Measurements from ENCODE around the gene CAMSAP1.

Gene CAMSAP1

DNA sequence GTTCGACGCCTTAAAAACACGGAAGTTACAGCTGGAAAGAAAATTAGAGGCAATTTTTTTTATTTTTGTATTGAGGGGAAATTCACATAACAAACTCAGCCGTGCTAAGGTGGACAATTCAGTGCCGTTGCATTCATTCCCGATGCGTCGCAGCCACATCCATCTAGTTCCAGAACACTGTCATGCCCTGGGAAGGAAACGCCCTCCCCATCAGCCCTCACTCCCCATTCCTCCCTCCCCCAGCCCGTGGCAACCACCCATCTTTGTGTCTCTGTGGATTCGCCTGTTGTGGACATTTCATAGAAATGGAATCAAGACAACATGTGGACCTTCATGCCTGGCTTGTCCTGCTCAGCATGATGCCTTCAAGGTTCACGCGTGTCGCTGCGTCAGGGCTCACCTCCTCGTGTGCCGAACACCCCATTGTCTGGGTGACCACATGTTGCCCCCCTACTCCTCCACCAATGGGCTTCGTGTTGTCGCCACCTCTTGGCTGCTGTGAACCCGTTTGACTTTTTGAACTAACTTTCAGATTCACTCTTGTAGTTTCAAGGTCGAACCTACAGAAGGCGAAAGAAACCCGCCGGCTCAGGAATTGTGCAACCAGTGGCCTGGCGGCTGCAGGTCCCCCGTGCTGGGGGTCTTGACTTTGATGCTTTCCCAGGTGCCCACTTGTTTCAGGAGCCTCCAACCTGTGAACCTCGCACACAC is 17.4 kb upstream of the CAMSAP1 start:
- H3K36me3 ChIP-seq (ENCODE audit: insufficient read depth, low read length), result no peaks in the 10 kb centered on the region
- no peak for ATAC-seq (ENCODE audit: insufficient read depth, low read depth)
- H3K4me2 ChIP-seq (ENCODE audit: insufficient read depth, low read length), result no peak overlapping the region
- H3K79me2 ChIP-seq (ENCODE audit: insufficient read depth, low read length), result no peaks in the 10 kb centered on the region
- no peak overlapping the region for H3K9ac ChIP-seq (ENCODE audit: low read depth, low read length)
- TF ChIP-seq, protein P1, sequence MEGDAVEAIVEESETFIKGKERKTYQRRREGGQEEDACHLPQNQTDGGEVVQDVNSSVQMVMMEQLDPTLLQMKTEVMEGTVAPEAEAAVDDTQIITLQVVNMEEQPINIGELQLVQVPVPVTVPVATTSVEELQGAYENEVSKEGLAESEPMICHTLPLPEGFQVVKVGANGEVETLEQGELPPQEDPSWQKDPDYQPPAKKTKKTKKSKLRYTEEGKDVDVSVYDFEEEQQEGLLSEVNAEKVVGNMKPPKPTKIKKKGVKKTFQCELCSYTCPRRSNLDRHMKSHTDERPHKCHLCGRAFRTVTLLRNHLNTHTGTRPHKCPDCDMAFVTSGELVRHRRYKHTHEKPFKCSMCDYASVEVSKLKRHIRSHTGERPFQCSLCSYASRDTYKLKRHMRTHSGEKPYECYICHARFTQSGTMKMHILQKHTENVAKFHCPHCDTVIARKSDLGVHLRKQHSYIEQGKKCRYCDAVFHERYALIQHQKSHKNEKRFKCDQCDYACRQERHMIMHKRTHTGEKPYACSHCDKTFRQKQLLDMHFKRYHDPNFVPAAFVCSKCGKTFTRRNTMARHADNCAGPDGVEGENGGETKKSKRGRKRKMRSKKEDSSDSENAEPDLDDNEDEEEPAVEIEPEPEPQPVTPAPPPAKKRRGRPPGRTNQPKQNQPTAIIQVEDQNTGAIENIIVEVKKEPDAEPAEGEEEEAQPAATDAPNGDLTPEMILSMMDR (IDR thresholded peaks at IDR 0.05; ENCODE audit: borderline replicate concordance, extremely low read depth, low read length, poor library complexity, severe bottlenecking), result peak; percentile 11
- TF ChIP-seq EZH2 (IDR thresholded peaks at IDR 0.05; ENCODE audit: borderline replicate concordance, low read depth, low read length, severe bottlenecking), result no peak
- no peaks in the 10 kb centered on the region for H3K4me1 ChIP-seq (ENCODE audit: insufficient read depth, low read length)
- H3K27me3 ChIP-seq (ENCODE audit: insufficient read depth, low read length, poor library complexity), result no peaks in the 10 kb centered on the region
- H2AFZ ChIP-seq (ENCODE audit: low read depth, low read length), result no peak overlapping the region
- no peak for DNase-seq
- no peak overlapping the region for H3K4me3 ChIP-seq (ENCODE audit: low read depth in 1 of 2, low read length in 2 of 2)
- H3K9me3 ChIP-seq (ENCODE audit: insufficient read depth, low read length, severe bottlenecking), result no peaks in the 10 kb centered on the region
- H3K27ac ChIP-seq (ENCODE audit: low read length), result no peak overlapping the region
- peaks cover 24% of the 10 kb centered on the region for H4K20me1 ChIP-seq (ENCODE audit: insufficient read depth, low read length)

DNA sequence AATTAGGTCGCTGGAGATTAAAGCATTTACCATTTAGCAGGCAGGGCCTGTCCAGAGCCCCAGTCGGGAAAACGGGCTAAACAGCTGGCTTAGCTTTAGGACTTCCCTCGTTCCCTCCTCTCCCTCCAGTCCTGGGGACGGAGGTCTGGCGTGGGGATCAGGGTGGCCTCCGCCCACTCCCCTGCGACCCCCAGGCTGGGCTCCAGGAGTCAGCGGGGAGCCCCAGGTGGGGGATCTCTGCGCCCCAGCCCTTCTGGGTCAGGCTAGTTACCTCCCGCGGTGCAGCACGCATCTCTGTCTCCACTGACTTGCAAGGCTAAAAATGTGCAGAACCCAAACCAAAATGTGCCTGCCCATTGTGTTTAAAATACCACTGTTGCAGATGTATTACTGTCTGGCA is 16.2 kb upstream of the CAMSAP1 start:
- Histone ChIP-seq H3K9ac (ENCODE audit: low read depth, low read length) (no peak overlapping the region), H2AFZ (ENCODE audit: low read depth, low read length) (no peak overlapping the region), H3K79me2 (ENCODE audit: insufficient read depth, low read length) (no peaks in the 10 kb centered on the region), H3K4me1 (ENCODE audit: insufficient read depth, low read length) (no peaks in the 10 kb centered on the region), H3K4me2 (ENCODE audit: insufficient read depth, low read length) (no peak overlapping the region), H4K20me1 (ENCODE audit: insufficient read depth, low read length) (peaks cover 21% of the 10 kb centered on the region), H3K9me3 (ENCODE audit: insufficient read depth, low read length, severe bottlenecking) (no peaks in the 10 kb centered on the region), H3K4me3 (ENCODE audit: low read depth in 1 of 2, low read length in 2 of 2) (no peak overlapping the region), H3K27ac (ENCODE audit: low read length) (no peak overlapping the region), H3K27me3 (ENCODE audit: insufficient read depth, low read length, poor library complexity) (no peaks in the 10 kb centered on the region), H3K36me3 (ENCODE audit: insufficient read depth, low read length) (no peaks in the 10 kb centered on the region)
- ATAC-seq (ENCODE audit: insufficient read depth, low read depth) (no peak), DNase-seq (no peak)
- TF ChIP-seq, protein P1 (IDR thresholded peaks at IDR 0.05; ENCODE audit: borderline replicate concordance, extremely low read depth, low read length, poor library complexity, severe bottlenecking), result no peak
- TF ChIP-seq EZH2 (IDR thresholded peaks at IDR 0.05; ENCODE audit: borderline replicate concordance, low read depth, low read length, severe bottlenecking), result no peak

DNA sequence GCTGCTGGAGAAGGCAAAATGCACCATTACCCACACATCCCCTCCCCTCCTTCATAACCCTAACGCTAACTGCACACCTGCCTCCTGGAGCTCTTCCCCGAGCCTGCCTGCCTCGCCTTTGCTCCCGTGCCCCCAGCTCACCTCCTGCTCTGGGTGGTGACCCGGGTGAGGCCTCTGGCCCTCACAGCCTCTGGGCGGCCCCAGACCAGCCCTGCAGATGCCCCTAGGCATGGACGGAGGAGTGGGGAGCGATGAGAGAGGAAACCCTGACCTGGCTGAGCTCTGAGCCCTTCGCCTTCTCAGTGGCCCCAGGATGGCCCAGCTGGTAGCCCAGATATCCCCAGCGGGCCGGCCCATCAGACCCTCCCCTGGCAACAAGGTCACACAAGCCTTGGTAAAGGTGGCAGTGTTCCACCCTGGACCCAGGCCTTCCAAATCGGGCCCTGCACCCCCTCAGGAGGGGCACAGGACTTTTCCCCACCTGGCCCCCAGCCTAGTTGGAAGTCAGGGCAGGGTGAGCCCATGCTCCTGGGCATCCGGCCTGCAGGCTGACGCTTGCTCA is 14.5 kb upstream of the CAMSAP1 start:
- DNase-seq (no peak), ATAC-seq (ENCODE audit: insufficient read depth, low read depth) (no peak; the same call in 2 of the 3 replicates)
- H3K9ac ChIP-seq (ENCODE audit: low read depth, low read length), result no peak overlapping the region
- no peaks in the 10 kb centered on the region for H3K9me3 ChIP-seq (ENCODE audit: insufficient read depth, low read length, severe bottlenecking)
- no peak for TF ChIP-seq EZH2 (IDR thresholded peaks at IDR 0.05; ENCODE audit: borderline replicate concordance, low read depth, low read length, severe bottlenecking)
- TF ChIP-seq, protein P1 (IDR thresholded peaks at IDR 0.05; ENCODE audit: borderline replicate concordance, extremely low read depth, low read length, poor library complexity, severe bottlenecking), result no peak
- no peak overlapping the region for H2AFZ ChIP-seq (ENCODE audit: low read depth, low read length)
- no peak overlapping the region for H3K4me3 ChIP-seq (ENCODE audit: low read depth in 1 of 2, low read length in 2 of 2)
- peaks cover 5% of the 10 kb centered on the region; the same call in 1 of the 2 replicates for H4K20me1 ChIP-seq (ENCODE audit: insufficient read depth, low read length)
- no peaks in the 10 kb centered on the region for H3K36me3 ChIP-seq (ENCODE audit: insufficient read depth, low read length)
- no peaks in the 10 kb centered on the region for H3K79me2 ChIP-seq (ENCODE audit: insufficient read depth, low read length)
- H3K27ac ChIP-seq (ENCODE audit: low read length), result no peak overlapping the region
- H3K4me1 ChIP-seq (ENCODE audit: insufficient read depth, low read length), result no peaks in the 10 kb centered on the region
- H3K4me2 ChIP-seq (ENCODE audit: insufficient read depth, low read length), result no peak overlapping the region
- no peaks in the 10 kb centered on the region for H3K27me3 ChIP-seq (ENCODE audit: insufficient read depth, low read length, poor library complexity)
